Measurements from ENCODE around the gene GYG1.

The GYG1 gene

DNA sequence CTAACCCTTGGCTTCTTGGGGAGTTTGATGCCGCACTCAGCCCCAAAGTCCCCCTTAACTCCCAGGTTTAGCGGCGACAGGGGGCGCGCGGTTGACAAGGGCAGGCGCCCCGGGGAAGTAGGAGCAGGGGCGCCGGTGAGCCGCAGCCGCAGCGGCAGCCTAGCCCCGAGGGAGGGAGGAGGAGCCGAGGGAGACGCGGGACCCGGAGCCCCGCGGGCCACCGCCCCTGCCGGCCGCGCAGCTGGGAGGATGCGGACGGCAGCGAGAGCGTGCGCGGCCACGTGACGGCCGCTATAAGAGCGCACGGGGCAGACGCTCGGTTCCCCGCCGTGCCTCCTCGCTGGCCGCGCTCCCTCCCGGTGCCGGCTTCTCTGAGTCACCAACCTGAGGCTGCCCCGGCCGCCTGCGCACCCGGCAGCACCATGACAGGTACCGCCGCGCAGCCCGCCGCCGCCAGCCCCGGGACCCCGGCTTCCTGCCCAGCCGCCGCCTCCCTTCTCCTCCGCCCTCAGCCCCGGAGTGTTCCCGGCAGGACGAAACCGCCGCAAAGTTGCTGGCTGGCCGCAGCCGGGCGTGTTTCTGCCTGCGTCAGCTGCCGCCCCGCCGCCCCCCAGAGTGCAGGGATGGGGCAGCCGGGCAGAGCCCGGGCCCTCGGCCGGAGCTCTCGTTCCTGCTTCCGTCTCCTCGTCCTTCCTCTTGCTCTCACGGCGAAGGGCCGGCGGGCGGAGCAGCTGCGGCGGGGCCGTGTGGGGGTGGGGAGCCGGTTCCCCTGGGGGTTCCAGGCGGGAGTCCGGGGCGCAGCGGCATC lies at the start of gene GYG1:
Gene GYG1, plus strand, starts transcription at position 322 of the 808 bp plus-strand sequence. Its CDS starts 101 bp downstream, at position 423.
- FAIRE-seq = no peak
- peak; percentile 82 for DNase-seq (ENCODE audit: low spot score)

DNA sequence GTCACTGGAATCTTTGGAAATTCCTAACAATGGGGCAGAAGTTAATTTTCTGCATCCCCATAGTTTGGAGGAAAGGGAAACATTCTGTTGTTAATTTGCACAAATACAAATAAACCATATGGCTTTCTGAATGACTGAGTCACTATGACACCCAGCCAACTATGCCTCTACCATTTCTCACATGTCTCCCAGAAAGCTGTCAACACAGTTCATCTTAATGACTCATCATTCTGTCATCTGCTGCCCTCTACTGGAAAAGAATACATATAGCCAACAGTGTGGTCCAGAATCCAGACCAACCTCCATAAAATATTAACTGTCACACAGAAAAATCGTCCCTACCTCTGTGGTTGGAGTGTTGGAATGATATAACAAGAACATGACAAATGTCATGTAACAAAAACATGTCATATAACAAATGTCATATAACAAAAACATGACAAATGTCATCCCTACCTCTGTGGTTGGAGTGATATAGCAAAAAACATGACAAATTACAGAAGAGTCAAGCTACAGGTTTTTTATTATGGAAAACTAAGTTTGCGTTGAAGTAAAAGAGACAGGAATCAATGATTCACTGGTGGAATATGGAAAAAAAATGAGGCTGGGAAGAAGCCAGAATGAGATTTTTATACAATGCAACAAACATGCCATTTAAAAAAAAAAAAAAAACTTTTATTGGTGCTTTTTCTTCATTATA lies 47.7 kb upstream of the GYG1 start:
- no peak for FAIRE-seq
- DNase-seq (ENCODE audit: low spot score) = peak; percentile 70

GRCh38 chr3:148945116-148945515 lies 46.2 kb upstream of the GYG1 start:
- FAIRE-seq (no peak), DNase-seq (ENCODE audit: low spot score) (no peak)

GRCh38 chr3:148948913-148949657 lies 42.3 kb upstream of the GYG1 start:
- no peak for DNase-seq (ENCODE audit: low spot score)

GRCh38 chr3:148950806-148951205 lies 40.5 kb upstream of the GYG1 start:
- no peak for DNase-seq (ENCODE audit: low spot score)
- FAIRE-seq = no peak

More at GRCh38 chr3:148948913-148949657, 42.3 kb upstream of the GYG1 start:
- FAIRE-seq = no peak

DNA sequence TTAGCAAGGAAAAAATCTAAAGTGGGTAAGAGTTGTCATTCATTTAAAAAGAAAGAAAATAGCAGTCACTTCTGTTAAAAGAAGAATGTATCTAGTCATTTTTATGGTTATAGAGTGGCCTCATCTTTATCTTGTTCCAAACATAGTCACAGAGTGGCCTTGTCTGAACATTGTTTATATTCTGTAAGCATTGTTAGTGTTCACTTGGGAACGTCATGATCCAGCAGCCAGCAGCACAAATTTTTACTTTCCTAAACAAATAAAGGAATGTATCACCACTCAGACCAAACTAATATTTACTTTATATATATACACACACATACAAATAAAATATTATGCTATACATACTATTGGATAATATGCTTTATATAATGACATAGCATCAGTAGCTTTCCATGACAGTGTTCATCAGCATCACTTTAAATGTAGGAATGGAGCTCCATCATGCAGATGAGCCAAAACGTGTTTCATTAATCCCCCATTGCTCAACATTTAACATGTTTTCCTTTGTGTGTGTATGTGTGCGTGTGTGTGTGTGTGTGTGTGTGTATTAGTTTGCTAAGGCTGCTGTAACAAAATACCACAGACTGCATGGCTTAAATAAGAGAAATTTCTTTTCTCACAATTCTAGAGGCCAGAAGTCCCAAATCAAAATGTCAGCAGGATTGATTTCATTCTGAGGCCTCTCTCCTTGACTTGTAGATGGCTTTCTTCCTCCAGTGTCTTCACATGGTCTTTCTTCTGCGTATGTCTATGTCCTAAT lies 39.6 kb upstream of the GYG1 start:
- DNase-seq (ENCODE audit: low spot score) (no peak), FAIRE-seq (no peak)

DNA sequence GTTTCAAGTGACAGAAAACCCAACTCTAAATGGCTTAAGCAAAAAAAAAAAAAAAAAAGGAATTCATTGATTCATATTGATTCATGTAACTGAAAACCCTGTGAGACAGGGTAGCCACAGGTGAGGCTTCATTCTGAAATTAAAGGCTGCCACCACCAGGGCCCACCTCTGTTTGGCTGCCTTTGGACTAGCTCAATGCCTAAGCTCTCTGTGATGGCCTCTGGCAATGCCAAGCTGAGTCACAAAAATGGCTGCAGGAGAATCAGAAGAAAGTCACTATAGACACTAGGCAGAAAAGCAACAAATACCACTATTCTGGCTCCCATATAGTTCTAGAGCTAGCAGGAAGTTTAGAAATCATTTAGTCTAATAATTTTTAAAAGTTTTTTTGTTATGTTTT lies 38.2 kb upstream of the GYG1 start:
- no peak for DNase-seq (ENCODE audit: low spot score)
- FAIRE-seq = no peak

DNA sequence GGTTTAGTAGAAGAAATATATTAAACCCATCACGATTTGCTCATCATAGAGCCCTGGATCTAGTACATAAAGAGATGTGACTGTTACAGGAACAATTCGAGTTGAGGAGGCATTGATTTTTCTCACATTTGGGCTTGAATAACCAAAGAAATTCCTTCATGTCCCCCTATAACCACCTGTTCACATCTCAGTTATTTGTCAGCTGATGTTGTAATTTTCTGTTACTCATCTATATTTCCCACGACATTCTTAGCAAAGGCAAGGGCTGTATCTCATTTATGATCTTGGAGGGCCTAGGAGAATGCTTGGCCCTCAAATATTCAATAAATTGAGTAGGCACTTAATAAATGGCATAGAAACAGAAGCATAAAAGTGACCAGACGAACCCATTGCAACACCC lies 36.4 kb upstream of the GYG1 start:
- no peak for DNase-seq (ENCODE audit: low spot score)
- no peak for FAIRE-seq

GRCh38 chr3:148955544-148956346 lies 35.6 kb upstream of the GYG1 start:
- FAIRE-seq (no peak), DNase-seq (ENCODE audit: low spot score) (peak; percentile 46)

GRCh38 chr3:148957586-148957985 lies 33.8 kb upstream of the GYG1 start:
- no peak for FAIRE-seq

GRCh38 chr3:148958696-148959095 lies 32.6 kb upstream of the GYG1 start:
- no peak for DNase-seq (ENCODE audit: low spot score)
- no peak for FAIRE-seq

More at GRCh38 chr3:148957586-148957985, 33.8 kb upstream of the GYG1 start:
- DNase-seq (ENCODE audit: low spot score) = no peak

DNA sequence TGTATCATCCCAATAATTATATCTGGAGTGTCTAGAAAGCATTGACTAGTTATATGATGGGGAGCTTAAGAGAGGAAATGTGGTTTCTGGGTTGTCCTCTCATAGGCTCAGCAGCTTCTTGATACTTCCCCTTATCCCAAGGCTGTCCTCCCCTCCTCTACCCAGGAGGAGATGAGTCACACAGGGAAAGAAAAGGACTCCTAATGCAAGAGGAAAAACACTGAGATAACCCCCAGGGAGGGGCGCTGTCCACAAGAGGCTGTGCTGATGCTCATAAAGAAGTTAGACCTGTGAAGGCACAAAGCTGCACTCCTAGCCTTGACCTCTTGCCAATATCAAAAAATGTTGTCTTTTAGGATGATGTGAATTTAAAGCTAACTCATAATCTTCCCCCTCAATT lies 28.8 kb upstream of the GYG1 start:
- DNase-seq (ENCODE audit: low spot score) = peak; percentile 46
- no peak for FAIRE-seq

DNA sequence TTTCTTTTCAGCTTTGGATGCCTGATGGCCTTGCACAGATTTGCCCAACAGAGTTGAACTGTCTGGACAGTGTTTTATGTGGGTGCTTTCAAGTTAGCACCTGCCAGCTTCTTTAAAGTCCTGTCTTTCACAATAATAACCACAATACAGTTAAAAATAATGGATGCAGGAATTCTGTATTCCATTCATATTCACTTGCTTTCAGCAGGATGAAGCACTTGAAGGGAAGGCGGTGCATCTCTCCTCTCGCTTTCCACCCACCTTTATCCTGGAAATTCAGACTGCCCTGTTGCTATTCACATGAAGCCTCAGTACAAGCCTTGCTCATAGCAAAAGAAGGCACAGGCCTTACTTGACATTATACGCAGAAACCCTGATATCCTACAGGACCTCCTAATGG lies 26.5 kb upstream of the GYG1 start:
- DNase-seq (ENCODE audit: low spot score) (no peak), FAIRE-seq (no peak)

DNA sequence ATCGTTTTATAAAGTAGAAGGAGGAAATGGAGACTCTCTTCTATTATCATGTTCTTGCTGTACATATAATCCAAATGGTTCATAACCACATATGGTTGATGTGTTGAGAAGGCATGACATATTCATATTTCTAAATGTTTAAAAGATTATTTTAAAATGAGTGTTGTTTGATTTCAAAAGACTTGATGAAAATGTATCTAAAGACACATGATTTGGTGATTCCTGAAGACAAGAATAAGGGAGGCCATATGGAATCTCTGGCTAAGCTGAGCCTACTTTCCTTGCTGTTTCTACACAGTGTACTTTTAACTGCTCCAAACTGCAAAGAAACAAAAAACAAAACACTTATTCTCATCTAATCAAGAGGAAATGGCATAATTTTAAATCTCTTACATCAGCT lies 23.0 kb upstream of the GYG1 start:
- no peak for FAIRE-seq

DNA sequence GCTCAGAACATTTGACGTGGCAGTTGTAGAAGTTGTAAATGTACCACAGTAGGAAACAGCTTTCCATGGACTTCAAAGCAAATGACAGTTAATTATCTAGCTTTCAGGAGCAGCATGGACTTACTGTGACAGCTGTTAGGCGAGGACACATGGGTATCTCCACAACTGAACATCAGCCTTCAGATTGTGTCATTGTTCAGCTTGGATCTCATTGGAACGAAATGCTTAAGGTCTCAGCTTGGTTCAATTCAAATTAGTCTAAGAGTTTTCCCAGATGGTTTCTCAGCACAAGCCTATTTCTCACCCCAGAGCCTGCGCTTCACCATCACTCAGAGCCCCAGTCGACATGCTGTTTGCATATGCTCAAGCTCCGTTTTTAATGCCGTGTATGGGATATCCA lies 21.1 kb upstream of the GYG1 start:
- FAIRE-seq = no peak
- DNase-seq (ENCODE audit: low spot score) = no peak

More for the DNA sequence above, 23.0 kb upstream of the GYG1 start:
- DNase-seq (ENCODE audit: low spot score) = no peak

- no peak for FAIRE-seq
Measured at GRCh38 chr3:148971401-148972163, 19.8 kb upstream of the GYG1 start.

DNA sequence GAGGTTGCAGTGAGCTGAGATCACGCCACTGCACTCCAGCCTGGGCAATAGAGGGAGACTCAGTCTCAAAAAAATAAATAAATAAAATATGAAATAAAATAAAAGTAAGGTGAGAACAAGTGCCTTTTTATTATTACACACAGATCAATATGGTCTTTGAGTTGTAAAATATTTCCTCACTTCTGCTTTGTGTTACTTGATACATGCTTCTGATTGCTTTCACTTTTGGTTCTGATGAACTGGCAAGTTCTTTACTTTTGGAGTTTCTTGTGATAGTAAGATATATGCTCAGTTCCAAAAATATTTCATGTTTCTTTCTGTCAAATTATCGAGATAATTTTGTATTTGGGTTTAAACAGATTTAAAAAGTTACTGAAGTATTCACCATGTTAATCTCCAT lies 16.6 kb upstream of the GYG1 start:
- FAIRE-seq = no peak
- no peak for DNase-seq (ENCODE audit: low spot score)

More at GRCh38 chr3:148971401-148972163, 19.8 kb upstream of the GYG1 start:
- DNase-seq (ENCODE audit: low spot score) = no peak

DNA sequence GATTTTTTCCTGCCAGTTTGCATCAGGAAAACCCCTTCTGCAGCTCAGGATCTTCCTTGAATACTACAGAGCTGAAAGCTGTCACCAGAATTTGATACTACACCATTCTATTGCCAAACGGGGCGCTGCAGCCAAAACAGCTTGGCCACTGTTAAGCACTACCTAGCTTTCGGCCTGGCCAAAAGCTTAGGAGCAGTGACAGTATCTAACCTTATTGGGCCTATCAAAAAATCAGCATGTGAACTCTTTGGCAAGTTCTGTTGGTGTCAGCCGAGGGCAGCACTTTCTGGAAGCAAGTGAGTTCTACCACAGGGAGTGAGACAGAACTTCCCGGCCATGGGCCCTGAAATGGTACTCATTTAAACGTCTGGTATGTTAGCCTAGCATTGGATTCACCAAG lies 16.1 kb upstream of the GYG1 start:
- no peak for DNase-seq (ENCODE audit: low spot score)
- no peak for FAIRE-seq

GRCh38 chr3:148975696-148976095 lies 15.6 kb upstream of the GYG1 start:
- FAIRE-seq = no peak
- DNase-seq (ENCODE audit: low spot score) = no peak

- no peak for DNase-seq (ENCODE audit: low spot score)
- FAIRE-seq = no peak
Measured at GRCh38 chr3:148981273-148981672, 10.1 kb upstream of the GYG1 start.
